Lower leg skin (tissue), 4 donors: ENCODE data around the gene SNX11. TPM values are rescaled to one million over a fixed set of nuclear protein-coding genes. Genes with fewer than 3 reads are reported as not detected.

Experiments
- DNase-seq, 2 donors: peaks; one replicate each; pipeline ENCODE4 v3.0.0-alpha.2; 2019; ENCODE audit warnings: low spot score in 2 of 2
- H3K4me3 ChIP-seq: fragments of 200-600 bp; sonication (generic); 2 replicates; pipeline ENCODE4 v1.5.1; 2017; ENCODE audit warnings: mild to moderate bottlenecking, low read depth; ENCODE audit not compliant: poor library complexity, severe bottlenecking
- POLR2A ChIP-seq, 2 donors: fragments of 450-650 bp; IDR thresholded peaks; one replicate each; pipeline ENCODE4 v1.6.1; 2016 to 2017; ENCODE audit warnings: antibody characterized with exemption in 2 of 2, mild to moderate bottlenecking in 1 of 2, moderate library complexity in 1 of 2
- WGBS, 2 donors: methylation state at CpG; one replicate each; pipeline ENCODE4 v1.1.5; 2018; 5-methylcytosine and 5-hydroxymethylcytosine counted together
- intact Hi-C: fragments of 100-400 bp; cut with DNase I; formaldehyde crosslinking; loops from one replicate; pipeline ENCODE4 v1.15.0; 2023; ENCODE audit warnings: low total_unique reads
- total RNA-seq, 4 donors: library from RNA; depleted of rRNA; stranded (reverse); fragments of >200 nt; gene quantifications; one replicate each; pipeline ENCODE4 v1.1.0, GENCODE V29; 2016
- TF ChIP-seq, protein P1 (sequence below), 3 donors: fragments of 450-650 bp; IDR thresholded peaks; one replicate each; pipeline ENCODE4 v1.5.1; 2016; ENCODE audit warnings: antibody characterized with exemption in 3 of 3, mild to moderate bottlenecking in 3 of 3, moderate library complexity in 2 of 3

The SNX11 gene
- total RNA-seq, 4 donors from 2014 or later: 11.1 to 15.7 (median 13.0) TPM

DNA sequence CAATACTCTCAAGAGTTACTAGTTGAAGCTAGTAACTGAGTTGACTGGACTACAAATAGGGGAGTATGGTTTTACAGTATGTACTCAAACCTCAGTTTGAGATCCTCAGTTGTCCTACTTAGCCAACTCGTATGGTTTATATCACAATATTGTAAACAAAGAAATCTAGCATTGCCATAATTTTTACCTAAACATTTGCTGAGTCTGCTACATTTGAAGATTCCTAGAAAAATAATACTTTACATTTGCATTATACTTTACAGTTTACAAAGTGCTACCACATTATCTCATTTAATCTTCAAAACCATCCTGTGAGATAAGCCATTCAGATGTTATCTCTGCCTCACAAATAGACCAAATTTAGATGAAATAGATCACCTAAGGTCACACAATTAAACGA is 22.6 kb upstream of the SNX11 start:
- no peak overlapping the region for H3K4me3 ChIP-seq
- intact Hi-C loops: no loop called here
- TF ChIP-seq POLR2A (IDR thresholded peaks at IDR 0.05): no peak
- TF ChIP-seq, protein P1, sequence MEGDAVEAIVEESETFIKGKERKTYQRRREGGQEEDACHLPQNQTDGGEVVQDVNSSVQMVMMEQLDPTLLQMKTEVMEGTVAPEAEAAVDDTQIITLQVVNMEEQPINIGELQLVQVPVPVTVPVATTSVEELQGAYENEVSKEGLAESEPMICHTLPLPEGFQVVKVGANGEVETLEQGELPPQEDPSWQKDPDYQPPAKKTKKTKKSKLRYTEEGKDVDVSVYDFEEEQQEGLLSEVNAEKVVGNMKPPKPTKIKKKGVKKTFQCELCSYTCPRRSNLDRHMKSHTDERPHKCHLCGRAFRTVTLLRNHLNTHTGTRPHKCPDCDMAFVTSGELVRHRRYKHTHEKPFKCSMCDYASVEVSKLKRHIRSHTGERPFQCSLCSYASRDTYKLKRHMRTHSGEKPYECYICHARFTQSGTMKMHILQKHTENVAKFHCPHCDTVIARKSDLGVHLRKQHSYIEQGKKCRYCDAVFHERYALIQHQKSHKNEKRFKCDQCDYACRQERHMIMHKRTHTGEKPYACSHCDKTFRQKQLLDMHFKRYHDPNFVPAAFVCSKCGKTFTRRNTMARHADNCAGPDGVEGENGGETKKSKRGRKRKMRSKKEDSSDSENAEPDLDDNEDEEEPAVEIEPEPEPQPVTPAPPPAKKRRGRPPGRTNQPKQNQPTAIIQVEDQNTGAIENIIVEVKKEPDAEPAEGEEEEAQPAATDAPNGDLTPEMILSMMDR (IDR thresholded peaks at IDR 0.05): no peak
- WGBS, 2 donors: 47 to 49% methylated on average over 2 of the region's 2 CpGs
- no peak for DNase-seq

DNA sequence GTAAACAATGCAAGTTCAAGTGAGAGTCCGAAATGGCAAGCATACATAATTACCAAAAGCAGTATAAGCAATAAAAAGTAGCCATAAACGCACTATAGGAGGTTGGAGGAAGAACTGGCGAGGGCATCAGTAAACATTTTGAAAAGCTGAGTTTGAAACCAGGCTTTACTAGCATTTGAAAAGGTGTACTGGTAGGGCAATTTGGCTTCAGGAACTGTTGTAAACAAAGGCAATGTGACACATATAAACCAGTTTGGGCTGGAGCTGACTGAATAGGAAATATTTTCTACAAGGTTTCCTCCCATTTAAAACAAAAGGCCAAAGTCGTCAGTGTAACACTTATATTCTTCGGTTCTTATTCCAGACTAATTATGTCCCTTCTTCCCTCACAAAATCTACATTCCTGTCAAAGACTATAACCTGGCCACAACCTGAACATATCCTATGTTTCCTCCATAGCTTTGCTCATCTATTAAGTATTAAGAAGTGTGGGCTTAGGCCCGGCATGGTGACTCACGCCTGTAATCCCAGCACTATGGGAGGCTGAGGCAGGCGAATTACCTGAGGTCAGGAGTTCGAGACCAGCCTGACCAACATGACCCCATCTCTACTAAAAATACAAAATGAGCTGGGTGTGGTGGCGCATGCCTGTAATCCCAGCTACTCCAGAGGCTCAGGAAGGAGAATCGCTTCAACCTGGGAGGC is 14.1 kb upstream of the SNX11 start:
- TF ChIP-seq POLR2A (IDR thresholded peaks at IDR 0.05): no peak
- TF ChIP-seq, protein P1 (IDR thresholded peaks at IDR 0.05): no peak
- DNase-seq: no peak
- intact Hi-C loops: no loop called here
- H3K4me3 ChIP-seq: no peak overlapping the region
- 79 to 84% methylated on average over 11 of the region's 11 CpGs for WGBS, 2 donors

DNA sequence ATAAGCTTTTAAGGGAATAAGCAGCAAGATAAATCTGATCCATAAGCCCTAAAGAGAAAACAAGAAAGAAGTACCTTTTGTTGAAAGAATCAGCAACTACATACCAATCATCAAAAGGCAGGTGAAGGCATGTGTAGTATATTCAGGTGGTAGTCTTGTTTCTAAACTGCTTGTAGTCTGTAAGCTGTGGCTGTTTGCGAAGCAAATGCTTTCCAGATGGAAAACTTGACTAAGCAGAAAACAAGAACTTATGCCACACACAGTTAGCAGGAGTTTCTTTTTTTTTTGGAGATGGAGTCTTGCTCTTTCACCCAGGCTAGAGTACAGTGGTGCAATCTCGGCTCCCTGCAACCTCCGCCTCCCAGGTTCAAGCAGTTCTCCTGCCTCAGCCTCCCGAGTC is 12.0 kb upstream of the SNX11 start:
- TF ChIP-seq, protein P1 (IDR thresholded peaks at IDR 0.05): no peak
- TF ChIP-seq POLR2A (IDR thresholded peaks at IDR 0.05): no peak
- WGBS, 2 donors: 43 to 55% methylated on average over 4 of the region's 4 CpGs
- DNase-seq: no peak
- H3K4me3 ChIP-seq: no peak overlapping the region
- intact Hi-C loops: no loop called here

DNA sequence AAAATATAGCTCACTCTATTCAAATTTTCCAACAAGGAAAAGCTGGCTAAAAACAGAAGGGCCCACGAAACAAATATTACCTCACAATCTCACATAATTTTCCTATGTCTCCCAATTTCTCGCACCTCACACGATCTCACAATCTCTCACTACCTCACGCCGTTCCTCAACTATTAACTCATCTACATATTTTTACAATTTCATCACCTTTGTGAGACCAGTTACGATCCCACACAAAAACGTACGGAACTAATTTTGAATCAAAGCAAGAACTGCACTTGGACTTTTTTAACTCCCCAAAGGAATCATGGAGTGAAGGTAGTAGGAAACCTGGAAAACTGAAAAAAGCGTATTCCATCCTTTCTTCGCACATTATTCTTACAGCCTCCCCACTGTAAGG is 7.4 kb upstream of the SNX11 start:
- TF ChIP-seq POLR2A (IDR thresholded peaks at IDR 0.05): no peak
- TF ChIP-seq, protein P1 (IDR thresholded peaks at IDR 0.05): no peak
- DNase-seq: no peak
- 20 to 22% methylated on average over 10 of the region's 10 CpGs for WGBS, 2 donors
- no peak overlapping the region for H3K4me3 ChIP-seq
- intact Hi-C loops: no loop called here

DNA sequence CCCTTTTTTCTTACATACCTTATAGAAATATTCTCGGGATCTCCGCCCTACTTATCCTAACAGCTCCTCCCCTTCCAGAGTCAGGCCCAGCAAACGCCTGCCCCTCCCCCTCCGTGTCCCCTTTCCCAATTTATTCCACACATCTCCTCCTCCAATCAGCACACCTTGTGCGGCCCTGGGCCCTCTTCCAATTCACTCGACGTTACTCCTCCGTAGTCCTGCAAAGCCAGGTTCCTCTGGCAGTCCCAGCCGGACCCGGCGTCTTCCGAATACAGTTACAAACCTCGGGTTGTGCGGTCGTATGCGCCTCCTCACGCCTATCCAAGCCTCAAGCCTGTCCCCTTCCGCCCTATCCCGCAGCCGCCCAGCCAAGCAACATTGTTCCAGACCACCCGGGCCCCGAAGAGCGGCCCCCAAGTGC is 7.0 kb upstream of the SNX11 start:
- intact Hi-C loops: no loop called here
- peak overlapping the region; percentile 91 for H3K4me3 ChIP-seq
- DNase-seq: peak; percentile 33 to 92
- WGBS, 2 donors: 0 to 2% methylated on average over 18 to 22 of the region's 23 CpGs
- TF ChIP-seq, protein P1 (IDR thresholded peaks at IDR 0.05): no peak
- no peak for TF ChIP-seq POLR2A (IDR thresholded peaks at IDR 0.05)
